GM21576 (cell line): ENCODE results near the gene SNX25.
"Not testable (repeated sequence)": the region's sequence is repeated elsewhere in the genome, so short reads cannot be mapped to it uniquely, and the experiment has no call there.

Source experiments
- ATAC-seq: cut with Tn5 transposase; IDR thresholded peaks from one replicate; pipeline ENCODE4 v1.9.1; 2021; ENCODE audit warnings: mild to moderate bottlenecking, moderate library complexity; ENCODE audit not compliant: unreplicated experiment

SNX25 gene

GRCh38 chr4:185209031-185209851 lies at the start of gene SNX25:
Gene SNX25 (plus strand): TSS chr4:185209598. CDS start chr4:185209827, 229 bp downstream.
- ATAC-seq = peak; percentile 67

GRCh38 chr4:185165605-185166063 lies 43.8 kb upstream of the SNX25 start:
- peak; percentile 95 for ATAC-seq

- ATAC-seq = no peak
Measured at GRCh38 chr4:185167234-185167633, 42.2 kb upstream of the SNX25 start.

- ATAC-seq = peak; percentile 86
Measured at GRCh38 chr4:185171373-185172071, 37.9 kb upstream of the SNX25 start.

- ATAC-seq = no peak
Measured at GRCh38 chr4:185179488-185179887, 29.9 kb upstream of the SNX25 start.

- ATAC-seq = no peak
Measured at GRCh38 chr4:185182239-185182638, 27.2 kb upstream of the SNX25 start.

GRCh38 chr4:185183622-185184281 lies 25.6 kb upstream of the SNX25 start:
- peak; percentile 56 for ATAC-seq

- no peak for ATAC-seq
Measured at GRCh38 chr4:185186769-185187168, 22.6 kb upstream of the SNX25 start.

- no peak for ATAC-seq
Measured at GRCh38 chr4:185189606-185190305, 19.6 kb upstream of the SNX25 start.

- ATAC-seq = no peak
Measured at GRCh38 chr4:185190306-185190856, 19.0 kb upstream of the SNX25 start.

- peak; percentile 89 for ATAC-seq
Measured at GRCh38 chr4:185192059-185192458, 17.3 kb upstream of the SNX25 start.

- ATAC-seq = no peak
Measured at GRCh38 chr4:185194924-185195888, 14.2 kb upstream of the SNX25 start.

- ATAC-seq = no peak
Measured at GRCh38 chr4:185196437-185196836, 13.0 kb upstream of the SNX25 start.

- not testable (repeated sequence) for ATAC-seq
Measured at GRCh38 chr4:185198189-185198588, 11.2 kb upstream of the SNX25 start.

GRCh38 chr4:185201977-185202962 lies 7.1 kb upstream of the SNX25 start:
- no peak for ATAC-seq

- peak; percentile 5 for ATAC-seq
Measured at GRCh38 chr4:185202984-185203485, 6.4 kb upstream of the SNX25 start.

- ATAC-seq = peak; percentile 61
Measured at GRCh38 chr4:185203486-185204237, 5.7 kb upstream of the SNX25 start, which contains the start of gene CFAP97. Gene CFAP97 (minus strand): TSS chr4:185204000. CDS start chr4:185191196, 12,804 bp downstream.
